ENCODE data around the gene ZSWIM3. TPM values are rescaled to one million over a fixed set of nuclear protein-coding genes. Genes with fewer than 3 reads are reported as not detected.
"Not testable (repeated sequence)": the region's sequence is repeated elsewhere in the genome, so short reads cannot be mapped to it uniquely, and the experiment has no call there.

Gene ZSWIM3
- total RNA-seq, 4 donors from 2014 or later, result 2.2 to 4.5 (median 3.9) TPM

DNA sequence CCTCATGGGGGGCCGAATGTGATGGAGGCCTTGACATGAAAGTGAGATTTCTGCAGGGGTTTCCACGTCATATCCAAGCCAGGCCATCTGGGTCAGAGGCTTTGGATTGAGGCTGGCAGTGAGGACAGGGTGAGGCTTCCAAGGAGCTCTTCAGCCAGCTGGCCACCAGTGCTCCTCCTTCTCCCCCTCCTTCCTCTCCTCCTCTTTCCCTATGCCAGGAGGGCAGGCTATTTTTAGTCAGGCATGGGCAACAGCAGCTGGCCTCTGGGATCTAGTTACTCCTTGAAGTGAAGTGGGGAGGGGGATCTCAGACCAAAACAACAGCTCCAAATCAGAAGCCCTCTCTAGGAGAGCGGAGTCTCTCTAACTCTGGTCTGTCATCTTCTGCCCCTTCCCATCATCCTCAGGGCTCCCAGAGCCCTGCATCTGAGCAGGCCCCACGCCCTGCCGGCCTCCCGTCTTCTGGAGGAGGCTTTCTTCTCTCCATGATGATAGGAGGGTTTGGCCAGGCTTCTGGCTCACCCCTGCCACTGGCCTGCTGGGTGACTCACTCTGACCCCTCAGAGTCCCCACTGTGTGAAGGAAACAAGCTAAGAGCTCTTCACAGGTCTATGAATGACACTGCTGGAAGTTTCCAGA is 30.9 kb upstream of the ZSWIM3 start:
- H3K36me3 ChIP-seq, result no peaks in the 10 kb centered on the region
- peaks cover 22 to 55% of the 10 kb centered on the region in 2 donors for H3K4me1 ChIP-seq
- TF ChIP-seq, protein P1, sequence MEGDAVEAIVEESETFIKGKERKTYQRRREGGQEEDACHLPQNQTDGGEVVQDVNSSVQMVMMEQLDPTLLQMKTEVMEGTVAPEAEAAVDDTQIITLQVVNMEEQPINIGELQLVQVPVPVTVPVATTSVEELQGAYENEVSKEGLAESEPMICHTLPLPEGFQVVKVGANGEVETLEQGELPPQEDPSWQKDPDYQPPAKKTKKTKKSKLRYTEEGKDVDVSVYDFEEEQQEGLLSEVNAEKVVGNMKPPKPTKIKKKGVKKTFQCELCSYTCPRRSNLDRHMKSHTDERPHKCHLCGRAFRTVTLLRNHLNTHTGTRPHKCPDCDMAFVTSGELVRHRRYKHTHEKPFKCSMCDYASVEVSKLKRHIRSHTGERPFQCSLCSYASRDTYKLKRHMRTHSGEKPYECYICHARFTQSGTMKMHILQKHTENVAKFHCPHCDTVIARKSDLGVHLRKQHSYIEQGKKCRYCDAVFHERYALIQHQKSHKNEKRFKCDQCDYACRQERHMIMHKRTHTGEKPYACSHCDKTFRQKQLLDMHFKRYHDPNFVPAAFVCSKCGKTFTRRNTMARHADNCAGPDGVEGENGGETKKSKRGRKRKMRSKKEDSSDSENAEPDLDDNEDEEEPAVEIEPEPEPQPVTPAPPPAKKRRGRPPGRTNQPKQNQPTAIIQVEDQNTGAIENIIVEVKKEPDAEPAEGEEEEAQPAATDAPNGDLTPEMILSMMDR (IDR thresholded peaks at IDR 0.05), result no peak
- TF ChIP-seq POLR2A (IDR thresholded peaks at IDR 0.05), result no peak
- no peaks in the 10 kb centered on the region for H3K9me3 ChIP-seq
- no peak overlapping the region for H3K4me3 ChIP-seq (replicated peaks in 1 of 3)
- WGBS, 2 donors, result 49 to 75% methylated on average over 2 to 6 of the region's 6 CpGs
- intact Hi-C loops (cut with DNase I), result no loop called here
- H3K27ac ChIP-seq, result peak overlapping the region; percentile 59 to 83 (median 79)
- H3K27me3 ChIP-seq, result no peaks in the 10 kb centered on the region
- peak; percentile 60 to 68 for DNase-seq

DNA sequence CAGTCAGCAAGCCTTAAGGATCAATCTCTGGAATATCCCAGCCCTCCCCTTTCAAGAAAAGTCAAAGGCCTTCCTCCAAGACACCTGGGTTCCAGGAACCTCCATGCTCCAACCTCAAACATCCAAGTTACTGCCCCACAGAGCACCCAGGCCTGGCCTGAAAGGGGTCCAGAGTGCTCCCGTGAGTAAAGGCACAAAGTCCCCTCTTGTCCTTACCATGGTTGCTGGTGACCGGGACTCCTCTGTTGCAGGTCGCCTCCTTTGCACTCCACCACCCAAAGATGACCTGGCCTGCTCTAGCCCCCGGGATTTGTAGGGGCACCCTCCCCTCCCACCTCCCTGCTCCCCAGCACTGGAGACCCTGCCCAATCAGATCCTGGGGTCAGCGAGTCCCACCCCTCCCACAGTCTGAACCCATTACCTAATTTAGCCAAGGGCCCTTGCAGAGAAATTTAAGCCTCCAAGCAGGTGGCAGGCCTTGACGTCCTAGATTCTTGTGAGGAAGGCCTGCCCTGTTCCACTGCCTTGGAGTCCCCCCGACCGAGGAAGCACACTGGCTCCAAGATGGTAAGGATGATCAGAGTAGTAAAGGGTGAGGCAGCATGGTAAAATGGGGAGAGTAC is 30.3 kb upstream of the ZSWIM3 start, which contains the start of gene TNNC2:
TNNC2 (minus strand) TSS at position 283 of the 623 bp plus-strand sequence; CDS start at position 219, 64 bp downstream.
- 88 to 91% methylated on average over 8 of the region's 8 CpGs for WGBS, 2 donors

DNA sequence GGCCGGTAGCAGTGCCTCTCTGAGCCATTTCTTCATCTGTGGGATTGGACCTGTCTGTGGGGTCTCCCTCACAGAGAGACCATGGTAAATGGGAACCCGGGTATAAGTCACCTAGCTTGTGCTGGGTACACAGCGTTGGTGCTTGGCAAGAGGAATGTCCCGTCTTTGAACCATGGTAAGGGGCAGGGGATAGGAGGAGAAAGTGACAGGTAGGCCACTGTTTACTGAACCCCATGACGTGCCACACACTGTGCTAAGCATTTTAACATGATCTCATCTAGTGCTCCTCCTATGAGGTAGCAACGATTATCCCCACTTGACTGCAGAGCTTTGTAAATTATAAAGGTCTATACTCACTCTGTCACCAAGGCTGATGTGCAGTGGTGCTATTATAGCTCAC is 29.7 kb upstream of the ZSWIM3 start:
- H3K9me3 ChIP-seq, result no peaks in the 10 kb centered on the region
- H3K4me1 ChIP-seq, result peaks cover 22 to 54% of the 10 kb centered on the region in 2 donors
- WGBS, 2 donors, result 83 to 90% methylated on average over 5 to 6 of the region's 6 CpGs
- no peak for DNase-seq
- H3K27me3 ChIP-seq, result no peaks in the 10 kb centered on the region
- H3K4me3 ChIP-seq (replicated peaks in 1 of 3), result no peak overlapping the region
- TF ChIP-seq, protein P1 (IDR thresholded peaks at IDR 0.05), result no peak
- no peak for TF ChIP-seq POLR2A (IDR thresholded peaks at IDR 0.05)
- H3K27ac ChIP-seq, result peak overlapping the region in 2 of 3 donors; percentile 79 to 83
- no peaks in the 10 kb centered on the region for H3K36me3 ChIP-seq
- intact Hi-C loops (cut with DNase I), result no loop called here

More for the DNA sequence above, 30.3 kb upstream of the ZSWIM3 start, which contains the start of gene TNNC2:
- no peaks in the 10 kb centered on the region for H3K9me3 ChIP-seq
- intact Hi-C loops (cut with DNase I), result no loop called here
- H3K4me3 ChIP-seq (replicated peaks in 1 of 3), result no peak within 1 kb of the TSS
- TF ChIP-seq, protein P1 (IDR thresholded peaks at IDR 0.05), result no peak
- no peak for TF ChIP-seq POLR2A (IDR thresholded peaks at IDR 0.05)
- peak within 1 kb of the TSS; percentile 59 to 83 (median 79) for H3K27ac ChIP-seq
- H3K27me3 ChIP-seq, result no peaks in the 10 kb centered on the region
- DNase-seq, result no peak
- no peaks in the 10 kb centered on the region for H3K36me3 ChIP-seq
- peaks cover 22 to 55% of the 10 kb centered on the region in 2 donors for H3K4me1 ChIP-seq

DNA sequence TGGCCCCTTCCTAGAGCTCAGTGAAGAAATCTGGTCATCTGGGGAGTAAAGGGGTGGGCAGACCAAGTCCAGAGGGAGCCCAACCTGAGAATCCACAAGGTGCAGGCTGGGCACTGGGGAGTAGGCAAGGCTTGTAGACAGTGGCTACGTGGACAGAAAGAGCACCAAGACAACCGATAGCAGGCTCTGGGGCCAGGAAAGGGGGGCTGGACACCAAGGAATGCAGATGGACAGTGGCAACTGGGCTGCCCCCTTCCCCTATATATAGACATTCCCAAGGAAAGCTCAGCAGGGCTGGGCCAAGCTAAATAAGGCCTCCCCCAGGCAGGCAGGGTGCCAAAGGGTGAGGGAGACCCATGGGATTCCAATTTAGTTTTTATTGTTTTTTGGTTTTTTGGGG is 28.8 kb upstream of the ZSWIM3 start:
- H3K27ac ChIP-seq, result peak overlapping the region; percentile 47 to 89 (median 80)
- H3K36me3 ChIP-seq, result no peaks in the 10 kb centered on the region
- H3K4me3 ChIP-seq (replicated peaks in 1 of 3), result no peak overlapping the region
- peak; percentile 37 to 60 for DNase-seq
- peaks cover 22 to 50% of the 10 kb centered on the region in 2 donors for H3K4me1 ChIP-seq
- H3K9me3 ChIP-seq, result no peaks in the 10 kb centered on the region
- intact Hi-C loops (cut with DNase I), result no loop called here
- WGBS, 2 donors, result 26 to 44% methylated on average over 2 of the region's 2 CpGs
- TF ChIP-seq POLR2A (IDR thresholded peaks at IDR 0.05), result no peak
- TF ChIP-seq, protein P1 (IDR thresholded peaks at IDR 0.05), result no peak
- no peaks in the 10 kb centered on the region for H3K27me3 ChIP-seq

DNA sequence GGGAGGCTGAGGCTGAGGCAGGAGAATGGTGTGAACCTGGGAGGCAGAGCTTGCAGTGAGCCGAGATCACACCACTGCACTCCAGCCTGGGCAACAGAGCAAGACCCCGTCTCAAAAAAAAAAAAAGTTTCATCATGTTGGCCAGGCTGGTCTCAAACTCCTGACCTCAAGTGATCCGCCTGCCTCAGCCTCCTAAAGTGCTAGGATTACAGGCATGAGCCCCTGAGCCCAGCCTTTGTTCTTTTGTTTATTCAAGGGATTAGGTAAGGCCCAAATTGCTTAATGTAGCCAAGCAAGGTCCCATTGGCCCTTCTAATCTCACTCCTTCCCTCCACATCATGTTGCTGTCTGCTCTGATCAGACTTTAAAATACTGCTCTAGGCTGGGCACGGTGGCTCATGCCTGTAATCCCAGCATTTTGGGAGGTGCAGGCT is 27.7 kb upstream of the ZSWIM3 start:
- Histone ChIP-seq H3K4me1 (peaks cover 14 to 44% of the 10 kb centered on the region in 2 donors), H3K27ac (peak overlapping the region in 2 of 3 donors; percentile 80 to 89)
- H3K27me3 ChIP-seq; H3K9me3 ChIP-seq; H3K4me3 ChIP-seq (replicated peaks in 1 of 3); intact Hi-C loops (cut with DNase I); DNase-seq; H3K36me3 ChIP-seq: not testable (repeated sequence)
- 86 to 95% methylated on average over 4 of the region's 4 CpGs for WGBS, 2 donors

All from thyroid gland (tissue), 4 donors.